Stimulated activated CD8-positive, alpha-beta memory T cell treated with anti-CD3 and anti-CD28 coated beads, Interleukin-7, amount 100 ng/mL, for 48 hours (primary cell): ENCODE results near the gene FXYD5.
"Not testable (repeated sequence)": the region's sequence is repeated elsewhere in the genome, so short reads cannot be mapped to it uniquely, and the experiment has no call there.

ENCODE experiments used
- DNase-seq, 2 donors: peaks; one replicate each; pipeline ENCODE4 v3.0.0-alpha.2; 2020; ENCODE audit warnings: low read depth in 1 of 2; ENCODE audit errors: extremely low read depth in 1 of 2

FXYD5 gene

DNA sequence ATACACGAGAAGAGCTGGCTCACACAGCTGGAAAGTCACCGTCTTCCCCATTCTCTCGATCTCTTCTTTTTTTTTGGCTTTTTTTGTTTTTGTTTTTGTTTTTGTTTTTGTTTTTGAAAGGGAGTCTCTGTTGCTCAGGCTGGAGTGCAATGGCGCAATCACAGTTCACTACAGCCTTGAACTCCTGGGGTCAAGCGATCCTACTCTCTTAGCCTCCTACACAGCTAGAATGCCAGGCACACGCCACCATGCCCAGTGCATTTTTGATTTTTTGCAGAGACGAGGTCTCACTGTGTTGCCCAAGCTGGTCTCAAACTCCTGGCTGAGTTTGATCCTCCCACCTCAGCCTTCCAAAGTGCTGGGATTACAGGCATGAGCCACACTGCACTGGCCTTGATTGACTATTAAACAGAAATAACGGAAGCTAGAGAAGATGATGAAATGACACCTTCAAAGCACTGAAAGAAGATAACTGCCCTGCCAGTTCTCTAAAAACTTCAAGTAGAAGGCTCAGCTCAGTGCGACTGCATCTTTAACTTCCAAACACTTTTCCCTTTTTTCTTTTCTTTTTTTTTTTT is 34.9 kb upstream of the FXYD5 start:
- no peak for DNase-seq

DNA sequence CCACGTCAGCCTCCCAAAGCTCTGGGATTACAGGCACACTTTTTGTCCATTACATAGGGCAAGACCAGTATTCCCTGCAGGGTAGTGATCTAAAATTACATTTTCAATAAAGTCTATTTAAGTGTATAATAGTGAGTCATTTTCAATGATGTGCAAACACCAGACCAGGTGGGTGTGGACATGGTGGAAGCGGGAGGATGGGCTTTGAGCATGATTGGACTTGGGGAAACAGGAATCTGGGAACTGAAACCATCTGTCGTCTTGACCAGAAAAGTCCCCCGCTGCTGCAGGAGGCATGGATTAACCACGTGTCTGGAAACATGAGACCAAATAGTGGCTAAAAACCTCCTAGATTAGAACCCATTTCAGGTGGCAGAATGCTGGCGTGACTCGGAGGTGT is 34.0 kb upstream of the FXYD5 start:
- no peak for DNase-seq

- DNase-seq: no peak
Observed at GRCh38 chr19:35120898-35121297, 33.6 kb upstream of the FXYD5 start.

- no peak for DNase-seq
Observed at GRCh38 chr19:35122687-35123551, 31.6 kb upstream of the FXYD5 start.

DNA sequence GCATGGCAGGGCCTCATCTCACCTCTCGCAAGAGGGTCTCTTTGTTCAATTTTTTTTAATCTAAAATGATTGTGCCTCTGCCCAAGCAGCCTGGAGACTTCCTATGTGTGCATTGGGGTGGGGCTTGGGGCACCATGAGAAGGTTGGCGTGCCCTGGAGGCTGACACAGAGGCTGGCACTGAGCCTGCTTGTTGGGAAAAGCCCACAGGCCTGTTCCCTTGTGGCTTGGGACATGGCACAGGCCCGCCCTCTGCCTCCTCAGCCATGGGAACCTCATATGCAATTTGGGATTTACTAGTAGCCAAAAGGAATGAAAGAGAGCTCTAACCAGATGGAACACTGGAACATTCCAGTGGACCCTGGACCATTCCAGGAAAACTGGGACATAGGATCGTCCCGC is 31.0 kb upstream of the FXYD5 start:
- no peak for DNase-seq

- peak; percentile 74 to 80 for DNase-seq
Observed at GRCh38 chr19:35124098-35125060, 30.2 kb upstream of the FXYD5 start.

- no peak for DNase-seq
Observed at GRCh38 chr19:35125270-35125717, 29.2 kb upstream of the FXYD5 start.

GRCh38 chr19:35125749-35126623 is 28.5 kb upstream of the FXYD5 start:
- no peak for DNase-seq

- DNase-seq: no peak
Observed at GRCh38 chr19:35126624-35126959, 27.9 kb upstream of the FXYD5 start.

DNA sequence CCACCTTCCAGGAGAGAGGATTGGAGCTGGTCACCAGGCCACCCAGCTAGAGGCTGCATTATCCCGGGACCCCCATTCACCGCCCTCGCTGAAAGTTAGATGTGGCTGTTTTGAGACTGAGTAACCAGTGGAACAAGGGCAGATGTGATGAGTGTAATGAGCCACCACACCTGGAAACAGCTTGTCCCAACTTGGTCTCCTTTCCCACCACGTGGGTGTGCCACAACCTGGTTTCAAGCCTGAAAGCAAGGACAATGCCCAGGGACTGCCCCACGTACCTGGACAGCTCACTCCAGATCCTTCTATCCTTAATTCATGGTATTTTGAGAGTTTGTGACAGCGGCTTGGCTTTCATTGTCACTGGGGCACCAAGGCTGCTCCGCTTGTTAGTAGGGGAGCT is 26.7 kb upstream of the FXYD5 start:
- DNase-seq: no peak

- no peak for DNase-seq
Observed at GRCh38 chr19:35128398-35129057, 26.0 kb upstream of the FXYD5 start.

DNA sequence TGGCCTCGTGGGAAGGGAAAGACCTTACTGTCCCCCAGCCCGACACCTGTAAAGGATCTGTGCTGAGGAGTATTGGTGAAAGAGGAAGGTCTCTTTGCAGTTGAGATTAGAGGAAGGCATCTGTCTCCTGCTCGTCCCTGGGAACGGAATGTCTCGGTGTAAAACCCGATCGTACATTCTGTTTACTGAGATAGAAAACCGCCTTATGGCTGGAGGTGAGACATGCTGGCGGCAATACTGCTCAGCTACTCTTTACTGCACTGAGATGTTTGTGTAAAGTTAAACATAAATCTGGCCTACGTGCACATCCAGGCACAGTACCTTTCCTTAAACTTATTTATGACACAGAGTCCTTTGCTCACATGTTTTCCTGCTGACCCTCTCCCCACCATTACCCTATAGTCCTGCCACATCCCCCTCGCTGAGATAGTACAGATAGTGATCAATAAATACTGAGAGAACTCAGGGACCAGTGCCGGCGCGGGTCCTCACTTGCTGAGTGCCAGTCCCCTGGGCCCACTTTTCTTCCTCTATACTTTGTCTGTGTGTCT is 24.7 kb upstream of the FXYD5 start:
- not testable (repeated sequence) for DNase-seq

- no peak for DNase-seq
Observed at GRCh38 chr19:35130761-35131720, 23.5 kb upstream of the FXYD5 start.

- no peak for DNase-seq
Observed at GRCh38 chr19:35132254-35132653, 22.3 kb upstream of the FXYD5 start.

GRCh38 chr19:35133826-35134225 is 20.7 kb upstream of the FXYD5 start:
- DNase-seq: no peak

DNA sequence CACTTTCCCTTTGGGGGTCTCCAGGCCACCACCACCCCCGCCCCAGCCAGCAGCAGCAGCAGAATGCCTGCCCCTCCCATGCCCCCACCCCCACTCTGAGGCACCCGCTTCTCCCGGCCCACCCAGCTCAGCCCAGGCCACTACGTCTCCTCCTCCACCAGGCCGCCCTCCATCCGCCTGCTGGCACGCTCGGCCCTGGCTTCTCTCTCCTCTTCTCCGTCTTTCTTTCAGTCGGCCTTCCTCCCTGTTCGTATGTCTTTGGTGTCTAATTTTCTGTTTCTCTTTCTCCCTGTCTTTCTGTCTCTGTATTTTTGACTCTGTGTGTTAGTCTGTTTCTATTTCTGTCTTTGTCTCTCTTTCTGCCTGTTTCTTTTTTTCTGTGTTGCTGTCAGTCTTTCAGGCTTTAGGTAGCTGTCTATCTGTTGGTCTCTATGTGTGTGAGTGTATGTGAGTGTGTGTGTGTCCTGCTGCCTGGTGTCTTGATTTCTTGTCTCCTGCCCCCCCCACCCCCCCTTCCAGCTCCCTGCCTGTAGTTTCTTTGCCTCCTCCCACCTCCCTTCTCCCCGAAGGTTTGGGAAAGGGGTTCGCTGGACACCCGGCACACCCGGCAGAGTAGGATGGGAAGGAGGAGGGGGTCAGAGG is 19.8 kb upstream of the FXYD5 start, which contains the start of gene LGI4:
Gene LGI4 (minus strand): TSS at position 459 of the 642 bp plus-strand sequence. CDS start 379 bp downstream, at position 80.
- DNase-seq: no peak

GRCh38 chr19:35135389-35135909 is 19.1 kb upstream of the FXYD5 start:
- peak; percentile 43 to 55 for DNase-seq

GRCh38 chr19:35136231-35136630 is 18.3 kb upstream of the FXYD5 start:
- no peak for DNase-seq
